Nephron progenitor cell (in vitro differentiated cells): Measurements from ENCODE around the gene ST7L.

Experiments used
- DNase-seq: peaks from one replicate; pipeline ENCODE4 v3.0.0; 2021
- H3K27ac Mint-ChIP-seq: 2 replicates; pipeline ENCODE4 v1.8.0; 2021; ENCODE audit warnings: mild to moderate bottlenecking, moderate library complexity, mixed read lengths
- H3K27me3 Mint-ChIP-seq: 2 replicates; pipeline ENCODE4 v1.8.0; 2021; ENCODE audit warnings: mild to moderate bottlenecking, low read depth, mixed read lengths; ENCODE audit not compliant: poor library complexity
- H3K36me3 Mint-ChIP-seq: 2 replicates; pipeline ENCODE4 v1.8.0; 2021; ENCODE audit warnings: low read depth, mixed read lengths
- H3K4me1 Mint-ChIP-seq: 2 replicates; pipeline ENCODE4 v1.8.0; 2021; ENCODE audit warnings: mixed read lengths
- H3K4me3 Mint-ChIP-seq: 2 replicates; pipeline ENCODE4 v1.8.0; 2021; ENCODE audit warnings: mild to moderate bottlenecking, moderate library complexity, mixed read lengths
- H3K9me3 Mint-ChIP-seq: 2 replicates; pipeline ENCODE4 v1.8.0; 2021; ENCODE audit warnings: mild to moderate bottlenecking, moderate library complexity, mixed read lengths
- TF ChIP-seq, protein P1 (sequence below): fragments of 200-600 bp; sonication (generic); IDR thresholded peaks from 2 replicates; pipeline ENCODE4 v1.5.0; 2021; ENCODE audit warnings: antibody characterized with exemption

Gene ST7L

DNA sequence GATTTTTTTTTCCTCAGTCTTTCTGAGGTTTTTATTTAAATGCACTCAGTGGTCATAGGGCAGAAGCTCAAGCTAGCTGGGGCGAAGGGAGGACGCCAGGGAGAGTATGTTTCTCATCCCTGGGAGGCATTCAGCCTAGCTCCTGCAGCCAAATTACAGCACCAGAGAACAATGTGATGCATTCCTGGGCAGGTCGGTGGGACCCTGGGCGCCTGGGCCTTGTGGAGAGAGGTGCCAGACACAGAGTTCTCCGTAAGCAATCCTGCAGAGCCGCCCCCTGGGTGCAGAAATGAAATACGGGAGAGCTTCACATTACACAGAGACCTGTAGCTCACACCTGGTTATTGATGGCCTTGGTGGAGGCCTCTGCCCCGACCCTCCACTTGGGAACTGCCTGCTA lies 94.7 kb downstream of the ST7L start:
- no peak overlapping the region for H3K27ac Mint-ChIP-seq
- no peak overlapping the region for H3K4me3 Mint-ChIP-seq
- no peaks in the 10 kb centered on the region for H3K9me3 Mint-ChIP-seq
- no peaks in the 10 kb centered on the region for H3K27me3 Mint-ChIP-seq
- H3K36me3 Mint-ChIP-seq = peaks cover 21% of the 10 kb centered on the region
- H3K4me1 Mint-ChIP-seq = peaks cover 30% of the 10 kb centered on the region
- TF ChIP-seq, protein P1, sequence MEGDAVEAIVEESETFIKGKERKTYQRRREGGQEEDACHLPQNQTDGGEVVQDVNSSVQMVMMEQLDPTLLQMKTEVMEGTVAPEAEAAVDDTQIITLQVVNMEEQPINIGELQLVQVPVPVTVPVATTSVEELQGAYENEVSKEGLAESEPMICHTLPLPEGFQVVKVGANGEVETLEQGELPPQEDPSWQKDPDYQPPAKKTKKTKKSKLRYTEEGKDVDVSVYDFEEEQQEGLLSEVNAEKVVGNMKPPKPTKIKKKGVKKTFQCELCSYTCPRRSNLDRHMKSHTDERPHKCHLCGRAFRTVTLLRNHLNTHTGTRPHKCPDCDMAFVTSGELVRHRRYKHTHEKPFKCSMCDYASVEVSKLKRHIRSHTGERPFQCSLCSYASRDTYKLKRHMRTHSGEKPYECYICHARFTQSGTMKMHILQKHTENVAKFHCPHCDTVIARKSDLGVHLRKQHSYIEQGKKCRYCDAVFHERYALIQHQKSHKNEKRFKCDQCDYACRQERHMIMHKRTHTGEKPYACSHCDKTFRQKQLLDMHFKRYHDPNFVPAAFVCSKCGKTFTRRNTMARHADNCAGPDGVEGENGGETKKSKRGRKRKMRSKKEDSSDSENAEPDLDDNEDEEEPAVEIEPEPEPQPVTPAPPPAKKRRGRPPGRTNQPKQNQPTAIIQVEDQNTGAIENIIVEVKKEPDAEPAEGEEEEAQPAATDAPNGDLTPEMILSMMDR = no peak
- DNase-seq = no peak

DNA sequence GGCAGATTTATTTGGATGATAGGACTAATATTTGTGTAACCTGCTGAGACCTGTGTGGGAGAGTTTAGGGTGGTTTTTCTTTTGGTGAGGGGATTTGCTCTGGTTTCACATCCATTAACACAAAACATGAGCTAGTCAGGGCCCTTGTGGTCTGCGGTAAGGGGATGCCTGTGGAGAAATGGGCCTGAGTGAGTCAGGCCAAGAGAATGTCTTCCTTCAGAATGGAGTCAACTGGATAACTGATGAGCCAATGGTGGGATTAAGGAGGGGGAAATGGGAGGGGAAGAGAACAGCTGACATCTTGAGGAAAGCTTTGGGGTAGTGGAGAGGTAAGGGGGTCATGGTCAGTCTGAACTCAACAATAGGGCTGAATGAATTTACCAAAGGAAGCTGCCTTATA lies 96.3 kb downstream of the ST7L start:
- TF ChIP-seq, protein P1 = no peak
- no peaks in the 10 kb centered on the region for H3K27me3 Mint-ChIP-seq
- no peak for DNase-seq
- peaks cover 24% of the 10 kb centered on the region for H3K4me1 Mint-ChIP-seq
- no peaks in the 10 kb centered on the region for H3K9me3 Mint-ChIP-seq
- H3K27ac Mint-ChIP-seq = no peak overlapping the region
- H3K4me3 Mint-ChIP-seq = no peak overlapping the region
- H3K36me3 Mint-ChIP-seq = peaks cover 15% of the 10 kb centered on the region

DNA sequence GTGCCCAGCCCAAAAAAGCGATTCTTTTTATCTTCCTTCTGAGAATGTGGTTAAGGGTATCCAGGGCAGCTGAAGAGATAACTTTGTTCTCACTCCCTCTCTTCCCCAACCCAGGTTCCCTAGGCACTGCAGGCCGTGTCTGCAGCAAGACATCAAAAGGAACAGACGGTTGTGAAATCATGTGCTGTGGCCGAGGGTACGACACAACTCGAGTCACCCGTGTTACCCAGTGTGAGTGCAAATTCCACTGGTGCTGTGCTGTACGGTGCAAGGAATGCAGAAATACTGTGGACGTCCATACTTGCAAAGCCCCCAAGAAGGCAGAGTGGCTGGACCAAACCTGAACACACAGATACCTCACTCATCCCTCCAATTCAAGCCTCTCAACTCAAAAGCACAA lies 98.8 kb downstream of the ST7L start:
- no peak for DNase-seq
- TF ChIP-seq, protein P1 = no peak
- Mint-ChIP-seq H3K9me3 (no peaks in the 10 kb centered on the region), H3K4me1 (peaks cover 28% of the 10 kb centered on the region), H3K27ac (no peak overlapping the region), H3K27me3 (peaks cover 7% of the 10 kb centered on the region), H3K36me3 (peaks cover 5% of the 10 kb centered on the region), H3K4me3 (no peak overlapping the region)

DNA sequence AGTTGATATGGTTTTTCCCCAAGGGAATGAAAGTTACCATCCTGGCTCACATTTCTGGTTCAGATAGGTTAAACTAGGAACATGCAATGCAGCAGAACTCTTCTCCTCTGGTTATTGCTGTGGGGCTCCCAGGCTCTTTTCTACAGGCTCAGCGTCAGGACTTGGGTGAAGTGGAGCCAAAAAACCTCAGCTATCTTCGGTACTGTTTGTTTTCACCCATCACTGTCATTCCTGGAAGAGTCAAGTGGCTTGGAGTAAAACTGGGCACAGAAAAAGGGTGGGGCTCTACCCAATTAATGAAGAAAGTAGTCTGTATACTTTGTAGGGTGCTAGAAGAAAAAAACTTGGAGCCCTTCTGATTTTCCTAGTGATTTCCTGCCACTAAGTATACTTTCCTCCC lies 100.8 kb downstream of the ST7L start:
- peaks cover 14% of the 10 kb centered on the region for H3K4me1 Mint-ChIP-seq
- peaks cover 17% of the 10 kb centered on the region for H3K27me3 Mint-ChIP-seq
- no peak overlapping the region for H3K27ac Mint-ChIP-seq
- DNase-seq = no peak
- H3K4me3 Mint-ChIP-seq = no peak overlapping the region
- no peaks in the 10 kb centered on the region for H3K36me3 Mint-ChIP-seq
- no peaks in the 10 kb centered on the region for H3K9me3 Mint-ChIP-seq
- TF ChIP-seq, protein P1 = no peak

DNA sequence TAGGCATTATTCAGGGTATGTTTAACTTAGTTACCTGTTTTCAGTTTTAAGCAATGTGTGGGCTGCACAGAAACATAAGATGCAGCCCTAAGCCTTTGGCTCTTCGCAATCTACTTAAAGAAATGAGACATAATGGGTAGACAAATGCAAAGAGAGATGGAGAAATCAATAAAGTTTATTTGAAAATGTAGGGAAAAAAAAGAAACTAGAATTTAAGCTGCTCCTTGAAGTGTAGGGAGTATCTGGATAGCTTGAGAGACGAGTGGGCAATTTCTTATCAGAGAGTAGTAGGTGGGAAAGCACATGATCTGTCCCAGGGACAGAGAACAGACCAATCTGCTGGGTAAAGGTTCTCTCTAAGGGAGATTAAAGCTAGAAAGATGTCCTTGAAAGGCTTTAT lies 101.3 kb downstream of the ST7L start:
- no peak for DNase-seq
- Mint-ChIP-seq H3K27ac (no peak overlapping the region), H3K4me3 (no peak overlapping the region), H3K36me3 (no peaks in the 10 kb centered on the region), H3K9me3 (no peaks in the 10 kb centered on the region), H3K27me3 (peaks cover 21% of the 10 kb centered on the region), H3K4me1 (peaks cover 13% of the 10 kb centered on the region)
- TF ChIP-seq, protein P1 = no peak

DNA sequence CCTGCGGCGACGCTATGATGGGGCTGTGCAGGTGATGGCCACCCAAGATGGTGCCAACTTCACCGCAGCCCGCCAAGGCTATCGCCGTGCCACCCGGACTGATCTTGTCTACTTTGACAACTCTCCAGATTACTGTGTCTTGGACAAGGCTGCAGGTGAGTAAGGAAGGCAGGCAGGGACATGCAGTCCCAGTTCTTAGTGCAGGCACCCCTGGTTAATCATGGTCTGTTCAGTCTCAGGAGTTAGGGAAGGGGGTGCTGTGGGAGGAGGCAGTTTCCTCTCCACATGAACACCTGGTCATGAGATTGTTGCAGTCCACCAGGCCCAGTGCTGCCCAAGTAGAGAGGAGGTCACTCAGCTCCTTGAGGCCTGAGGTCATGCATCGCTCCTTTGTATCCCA lies 101.7 kb downstream of the ST7L start:
- peaks cover 9% of the 10 kb centered on the region for H3K4me1 Mint-ChIP-seq
- H3K9me3 Mint-ChIP-seq = no peaks in the 10 kb centered on the region
- no peaks in the 10 kb centered on the region for H3K36me3 Mint-ChIP-seq
- DNase-seq = no peak
- peaks cover 25% of the 10 kb centered on the region for H3K27me3 Mint-ChIP-seq
- TF ChIP-seq, protein P1 = no peak
- H3K4me3 Mint-ChIP-seq = no peak overlapping the region
- H3K27ac Mint-ChIP-seq = no peak overlapping the region
